Gastrocnemius medialis (tissue), 4 donors: ENCODE measurements around the gene CYYR1. TPM values are rescaled to one million over a fixed set of nuclear protein-coding genes. Genes with fewer than 3 reads are reported as not detected.

Experiments
- ATAC-seq, 2 donors: fragments of 150-250 bp; one replicate each; pipeline ENCODE4 v1.9.1; 2016
- DNase-seq, 2 donors: peaks; one replicate each; pipeline ENCODE4 v3.0.0-alpha.2; 2019
- H3K27ac ChIP-seq, 4 donors: fragments of 200-600 bp; sonication (generic); 1 replicate in 1 of 4; 2 replicates in 3 of 4; pipeline ENCODE4 v1.5.1; 2016 to 2018; ENCODE audit warnings: mild to moderate bottlenecking in 2 of 4, moderate library complexity in 1 of 4
- H3K27me3 ChIP-seq, 3 donors: fragments of 200-600 bp; sonication (generic) in 2 of 3; 1 replicate in 1 of 3; 2 replicates in 2 of 3; pipeline versions ENCODE4 v1.5.1 to v1.6.0; 2016 to 2019; ENCODE audit warnings: mild to moderate bottlenecking in 1 of 3, moderate library complexity in 1 of 3
- H3K36me3 ChIP-seq, 2 donors: fragments of 200-600 bp; sonication (generic) in 1 of 2; one replicate each; pipeline ENCODE4 v1.5.1; 2017 to 2018
- H3K4me1 ChIP-seq, 2 donors: fragments of 200-600 bp; sonication (generic) in 1 of 2; one replicate each; pipeline ENCODE4 v1.5.1; 2016 to 2017; ENCODE audit warnings: mild to moderate bottlenecking in 2 of 2
- H3K4me3 ChIP-seq, 4 donors: fragments of 200-600 bp; sonication (generic) in 3 of 4; 1 replicate in 1 of 4; 2 replicates in 3 of 4; pipeline ENCODE4 v1.5.1; 2016 to 2019; ENCODE audit warnings: mild to moderate bottlenecking in 2 of 4
- H3K9me3 ChIP-seq, 3 donors: fragments of 200-600 bp; sonication (generic) in 2 of 3; 1 replicate in 1 of 3; 2 replicates in 2 of 3; pipeline ENCODE4 v1.5.1; 2016 to 2019
- CTCF ChIP-seq, 5 experiments: fragments of 450-650 bp in 3 of 5; fragments of 200-600 bp in 2 of 5; sonication (generic) in 2 of 5; IDR thresholded peaks in 4 of 5; conservative IDR thresholded peaks in 1 of 5; 1 replicate in 4 of 5; 2 replicates in 1 of 5; pipeline ENCODE4 v1.5.1; 2016 to 2019; ENCODE audit warnings: antibody characterized with exemption in 5 of 5, mild to moderate bottlenecking in 3 of 5, moderate library complexity in 3 of 5
- POLR2A ChIP-seq, 2 donors: fragments of 450-650 bp; IDR thresholded peaks; one replicate each; pipeline ENCODE4 v1.6.1; 2017; ENCODE audit warnings: antibody characterized with exemption in 2 of 2, mild to moderate bottlenecking in 2 of 2, moderate library complexity in 2 of 2
- in situ Hi-C, 4 donors: fragments of 200-750 bp; cut with MboI; loops; one replicate each; pipeline versions ENCODE4 v1.15.0 to v1.8.0; 2017; ENCODE audit warnings: low sequenced_read_pairs in 4 of 4
- intact Hi-C: fragments of 100-400 bp; cut with DNase I; formaldehyde crosslinking; loops from one replicate; pipeline ENCODE4 v1.15.1; 2023; ENCODE audit warnings: low total_unique reads
- total RNA-seq, 4 donors: library from RNA; depleted of rRNA; stranded (reverse); fragments of >200 nt; gene quantifications; one replicate each; pipeline versions ENCODE4 v1.1.0 to v1.2.3, GENCODE V29; 2016

CYYR1 gene
- total RNA-seq, 4 donors from 2014 or later: 11.7 to 15.5 (median 13.8) TPM

- H3K27me3 ChIP-seq: no peaks in the 10 kb centered on the region
- intact Hi-C loops (no loop called here), in situ Hi-C loops (no loop called here)
- TF ChIP-seq POLR2A (IDR thresholded peaks at IDR 0.05) (no peak), CTCF (IDR thresholded peaks at IDR 0.05 in 4 of 5, conservative IDR thresholded peaks at IDR 0.05 in 1 of 5) (no peak)
- H3K9me3 ChIP-seq: no peaks in the 10 kb centered on the region
- H3K27ac ChIP-seq: no peak overlapping the region
- no peak for DNase-seq
- no peak overlapping the region for H3K4me3 ChIP-seq
- no peaks in the 10 kb centered on the region for H3K36me3 ChIP-seq
- ATAC-seq: no peak
- no peaks in the 10 kb centered on the region for H3K4me1 ChIP-seq
Measured at GRCh38 chr21:26449161-26449560, 123.9 kb downstream of the CYYR1 start.

- no peak for DNase-seq
- Histone ChIP-seq H3K9me3 (no peaks in the 10 kb centered on the region), H3K36me3 (no peaks in the 10 kb centered on the region), H3K27me3 (no peaks in the 10 kb centered on the region), H3K4me3 (no peak overlapping the region), H3K4me1 (no peaks in the 10 kb centered on the region), H3K27ac (no peak overlapping the region)
- TF ChIP-seq CTCF (IDR thresholded peaks at IDR 0.05 in 4 of 5, conservative IDR thresholded peaks at IDR 0.05 in 1 of 5): no peak
- TF ChIP-seq POLR2A (IDR thresholded peaks at IDR 0.05): no peak
- no peak for ATAC-seq
- in situ Hi-C loops (no loop called here), intact Hi-C loops (no loop called here)
Measured at GRCh38 chr21:26448751-26449150, 124.3 kb downstream of the CYYR1 start.

GRCh38 chr21:26447932-26448475 is 125.1 kb downstream of the CYYR1 start:
- no peaks in the 10 kb centered on the region for H3K36me3 ChIP-seq
- H3K27ac ChIP-seq: no peak overlapping the region
- H3K27me3 ChIP-seq: no peaks in the 10 kb centered on the region
- no peak overlapping the region for H3K4me3 ChIP-seq
- in situ Hi-C loops: no loop called here
- TF ChIP-seq CTCF (IDR thresholded peaks at IDR 0.05 in 4 of 5, conservative IDR thresholded peaks at IDR 0.05 in 1 of 5): no peak
- TF ChIP-seq POLR2A (IDR thresholded peaks at IDR 0.05): no peak
- ATAC-seq (no peak), DNase-seq (no peak)
- H3K9me3 ChIP-seq: no peaks in the 10 kb centered on the region
- intact Hi-C loops: no loop called here
- H3K4me1 ChIP-seq: no peaks in the 10 kb centered on the region

- H3K36me3 ChIP-seq: no peaks in the 10 kb centered on the region
- no peak overlapping the region for H3K4me3 ChIP-seq
- no peaks in the 10 kb centered on the region for H3K4me1 ChIP-seq
- intact Hi-C loops (no loop called here), in situ Hi-C loops (no loop called here)
- no peak for TF ChIP-seq CTCF (IDR thresholded peaks at IDR 0.05 in 4 of 5, conservative IDR thresholded peaks at IDR 0.05 in 1 of 5)
- TF ChIP-seq POLR2A (IDR thresholded peaks at IDR 0.05): no peak
- no peaks in the 10 kb centered on the region for H3K9me3 ChIP-seq
- DNase-seq (no peak), ATAC-seq (no peak)
- no peaks in the 10 kb centered on the region for H3K27me3 ChIP-seq
- no peak overlapping the region for H3K27ac ChIP-seq
Measured at GRCh38 chr21:26445440-26445839, 127.6 kb downstream of the CYYR1 start.

GRCh38 chr21:26444646-26445045 is 128.4 kb downstream of the CYYR1 start:
- in situ Hi-C loops (no loop called here), intact Hi-C loops (no loop called here)
- no peak for TF ChIP-seq CTCF (IDR thresholded peaks at IDR 0.05 in 4 of 5, conservative IDR thresholded peaks at IDR 0.05 in 1 of 5)
- TF ChIP-seq POLR2A (IDR thresholded peaks at IDR 0.05): no peak
- ATAC-seq (no peak), DNase-seq (no peak)
- no peak overlapping the region for H3K4me3 ChIP-seq
- no peaks in the 10 kb centered on the region for H3K9me3 ChIP-seq
- no peaks in the 10 kb centered on the region for H3K36me3 ChIP-seq
- no peaks in the 10 kb centered on the region for H3K4me1 ChIP-seq
- no peaks in the 10 kb centered on the region for H3K27me3 ChIP-seq
- no peak overlapping the region for H3K27ac ChIP-seq
